Activated T-helper 17 cell treated with anti-CD3 and anti-CD28 coated beads, Interleukin-2, amount 50 U/mL, for 72 hours (primary cell): Measurements from ENCODE around the gene TXNRD3. TPM values are rescaled to one million over a fixed set of nuclear protein-coding genes. Genes with fewer than 3 reads are reported as not detected.
"Not testable (repeated sequence)": the region's sequence is repeated elsewhere in the genome, so short reads cannot be mapped to it uniquely, and the experiment has no call there.

Experiments used
- ATAC-seq: fragments of 150-1000 bp; cut with Tn5 transposase; replicated peaks from 2 replicates; pipeline ENCODE4 v1.10.0; 2021; ENCODE audit warnings: mild to moderate bottlenecking, moderate library complexity
- H3K27ac Mint-ChIP-seq: one replicate; pipeline ENCODE4 v1.8.0; 2022; ENCODE audit warnings: mixed read lengths
- H3K27me3 Mint-ChIP-seq: one replicate; pipeline ENCODE4 v1.8.0; 2022; ENCODE audit warnings: mixed read lengths
- H3K36me3 Mint-ChIP-seq: one replicate; pipeline ENCODE4 v1.8.0; 2022; ENCODE audit warnings: low read depth, mild to moderate bottlenecking, mixed read lengths
- H3K4me1 Mint-ChIP-seq: one replicate; pipeline ENCODE4 v1.8.0; 2022; ENCODE audit warnings: mixed read lengths
- H3K4me3 Mint-ChIP-seq: one replicate; pipeline ENCODE4 v1.8.0; 2022; ENCODE audit warnings: mild to moderate bottlenecking, mixed read lengths
- H3K9me3 Mint-ChIP-seq: one replicate; pipeline ENCODE4 v1.8.0; 2022; ENCODE audit warnings: mixed read lengths
- total RNA-seq, 2 donors: library from RNA; stranded (reverse); gene quantifications; one replicate each; pipeline ENCODE4 v1.2.3, GENCODE V29; 2022

TXNRD3 gene
- total RNA-seq, 2 donors from 2014 or later = 0.98 to 1.3 TPM

DNA sequence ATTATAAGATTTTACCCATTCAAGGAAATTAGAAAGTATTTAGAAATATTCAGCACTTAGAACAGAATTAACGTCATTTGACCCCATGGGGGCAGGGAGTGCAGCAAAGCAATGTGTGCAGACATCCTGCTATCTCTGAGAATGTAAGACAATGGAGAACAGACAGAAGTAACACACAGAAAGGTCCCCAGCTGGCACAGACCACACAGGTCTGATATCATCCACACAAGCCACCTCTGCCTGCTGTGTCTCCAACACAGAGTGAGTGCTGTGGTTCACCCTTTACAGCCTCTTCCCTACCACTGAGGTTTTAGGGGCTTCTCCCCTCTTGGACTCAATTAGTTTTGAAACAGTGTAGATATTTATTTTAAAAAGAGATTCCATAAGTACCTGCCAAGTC is 16.1 kb downstream of the TXNRD3 start:
- ATAC-seq = no peak
- peaks cover 8% of the 10 kb centered on the region for H3K27me3 Mint-ChIP-seq
- H3K4me1 Mint-ChIP-seq = no peaks in the 10 kb centered on the region
- no peak overlapping the region for H3K27ac Mint-ChIP-seq
- no peak overlapping the region for H3K4me3 Mint-ChIP-seq
- no peaks in the 10 kb centered on the region for H3K9me3 Mint-ChIP-seq
- peaks cover 13% of the 10 kb centered on the region for H3K36me3 Mint-ChIP-seq

DNA sequence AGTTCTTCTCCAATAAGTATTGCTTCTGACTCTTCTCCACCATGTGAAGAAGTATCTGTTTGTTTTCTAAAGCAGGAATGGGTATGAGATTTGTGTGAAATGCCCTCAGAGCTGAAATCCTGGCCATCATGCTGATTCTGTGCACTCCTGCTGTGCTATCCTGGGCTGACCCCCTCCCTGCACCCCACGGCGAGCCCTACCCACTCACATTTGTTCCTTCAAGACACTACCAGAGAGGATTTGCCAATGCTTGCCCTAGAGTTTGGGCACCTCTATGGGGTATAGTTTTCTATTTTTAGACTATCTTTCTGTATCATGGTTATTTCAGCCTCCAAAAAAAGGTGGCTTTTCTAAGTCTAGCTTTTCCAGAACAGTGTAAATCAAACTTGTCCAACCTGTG is 18.5 kb downstream of the TXNRD3 start:
- Mint-ChIP-seq H3K36me3 (no peaks in the 10 kb centered on the region), H3K9me3 (no peaks in the 10 kb centered on the region), H3K4me1 (no peaks in the 10 kb centered on the region), H3K4me3 (no peak overlapping the region), H3K27ac (no peak overlapping the region), H3K27me3 (peaks cover 7% of the 10 kb centered on the region)
- ATAC-seq = no peak

DNA sequence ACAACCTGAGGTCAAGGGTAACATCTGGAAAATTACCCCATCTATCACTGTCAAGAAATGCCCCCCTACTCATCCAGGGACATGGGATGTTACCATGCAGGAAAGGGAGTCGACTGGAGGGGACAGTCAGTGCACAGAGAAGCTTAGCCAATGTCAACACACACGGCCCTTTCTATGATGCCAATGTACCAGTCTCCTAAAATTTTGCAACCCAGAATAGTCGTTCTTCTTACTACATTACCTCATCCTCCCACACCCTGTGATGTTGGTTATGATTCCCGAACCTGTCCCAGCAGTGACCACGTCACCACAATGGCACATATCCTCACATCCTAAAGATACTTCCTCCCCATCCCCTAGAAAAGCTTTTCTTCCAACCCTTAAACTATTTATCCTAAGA is 20.1 kb downstream of the TXNRD3 start:
- Mint-ChIP-seq H3K27me3 (no peaks in the 10 kb centered on the region), H3K4me1 (no peaks in the 10 kb centered on the region), H3K36me3 (no peaks in the 10 kb centered on the region), H3K4me3 (no peak overlapping the region), H3K9me3 (no peaks in the 10 kb centered on the region), H3K27ac (no peak overlapping the region)
- ATAC-seq = no peak

DNA sequence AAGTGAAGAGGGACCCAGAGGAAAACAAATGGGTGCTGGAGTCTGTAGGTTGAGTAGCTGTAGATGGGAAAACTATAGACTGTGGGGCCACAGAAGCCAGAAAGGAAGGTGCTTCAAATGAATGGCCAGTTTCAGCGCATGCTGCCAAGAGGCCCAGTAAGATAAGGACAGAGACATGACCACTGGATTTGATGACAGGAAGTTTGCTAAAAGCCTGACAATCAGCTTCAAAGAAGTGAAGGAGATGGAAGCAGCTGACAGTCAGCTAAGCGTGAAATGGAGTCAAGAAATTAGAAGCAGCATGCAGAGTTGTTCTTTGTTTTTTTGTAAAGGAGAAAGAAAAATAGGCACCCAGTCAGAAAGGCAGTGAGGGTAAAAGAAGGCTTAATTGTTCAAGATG is 24.9 kb downstream of the TXNRD3 start:
- H3K4me1 Mint-ChIP-seq = no peaks in the 10 kb centered on the region
- peak overlapping the region; percentile 9 for H3K27ac Mint-ChIP-seq
- no peak overlapping the region for H3K4me3 Mint-ChIP-seq
- no peaks in the 10 kb centered on the region for H3K27me3 Mint-ChIP-seq
- no peaks in the 10 kb centered on the region for H3K36me3 Mint-ChIP-seq
- ATAC-seq = no peak
- no peaks in the 10 kb centered on the region for H3K9me3 Mint-ChIP-seq

DNA sequence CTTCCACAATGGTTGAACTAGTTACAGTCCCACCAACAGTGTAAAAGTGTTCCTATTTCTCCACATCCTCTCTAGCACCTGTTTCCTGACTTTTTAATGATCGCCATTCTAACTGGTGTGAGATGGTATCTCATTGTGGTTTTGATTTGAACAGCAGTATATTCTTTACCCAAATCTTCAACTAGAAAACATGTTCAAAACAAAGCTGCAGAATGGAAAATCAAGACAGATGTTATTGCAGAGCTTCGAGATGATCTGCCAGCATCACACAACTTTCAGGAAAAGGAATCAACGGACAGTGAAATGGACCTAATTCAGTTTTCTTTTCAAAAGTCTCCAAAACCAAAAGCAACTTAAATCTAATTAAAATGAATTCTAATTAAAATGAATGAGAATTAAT is 29.2 kb downstream of the TXNRD3 start:
- H3K36me3 Mint-ChIP-seq, H3K4me1 Mint-ChIP-seq, H3K27ac Mint-ChIP-seq, ATAC-seq, H3K9me3 Mint-ChIP-seq, H3K4me3 Mint-ChIP-seq, H3K27me3 Mint-ChIP-seq: not testable (repeated sequence)

DNA sequence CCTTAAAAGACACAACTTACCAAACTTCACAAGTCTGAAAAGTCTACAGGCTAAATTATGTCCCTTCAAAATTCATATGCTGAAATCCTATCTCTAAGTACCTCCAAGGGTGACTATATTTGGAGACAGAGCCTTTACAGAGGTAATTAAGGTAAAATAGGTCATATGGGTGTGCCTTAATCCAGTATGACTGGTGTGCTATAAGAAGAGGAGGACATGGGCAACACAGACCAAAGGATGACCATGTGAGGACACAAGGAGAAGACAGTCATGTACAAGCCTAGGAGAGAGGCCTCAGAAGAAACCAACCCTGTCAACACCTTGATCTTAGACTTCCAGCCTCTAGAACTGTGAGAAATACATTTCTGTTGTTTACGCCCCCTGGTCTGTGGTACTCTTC is 32.2 kb downstream of the TXNRD3 start:
- no peak for ATAC-seq
- H3K4me1 Mint-ChIP-seq = no peaks in the 10 kb centered on the region
- no peak overlapping the region for H3K27ac Mint-ChIP-seq
- no peaks in the 10 kb centered on the region for H3K9me3 Mint-ChIP-seq
- no peak overlapping the region for H3K4me3 Mint-ChIP-seq
- peaks cover 3% of the 10 kb centered on the region for H3K27me3 Mint-ChIP-seq
- no peaks in the 10 kb centered on the region for H3K36me3 Mint-ChIP-seq

DNA sequence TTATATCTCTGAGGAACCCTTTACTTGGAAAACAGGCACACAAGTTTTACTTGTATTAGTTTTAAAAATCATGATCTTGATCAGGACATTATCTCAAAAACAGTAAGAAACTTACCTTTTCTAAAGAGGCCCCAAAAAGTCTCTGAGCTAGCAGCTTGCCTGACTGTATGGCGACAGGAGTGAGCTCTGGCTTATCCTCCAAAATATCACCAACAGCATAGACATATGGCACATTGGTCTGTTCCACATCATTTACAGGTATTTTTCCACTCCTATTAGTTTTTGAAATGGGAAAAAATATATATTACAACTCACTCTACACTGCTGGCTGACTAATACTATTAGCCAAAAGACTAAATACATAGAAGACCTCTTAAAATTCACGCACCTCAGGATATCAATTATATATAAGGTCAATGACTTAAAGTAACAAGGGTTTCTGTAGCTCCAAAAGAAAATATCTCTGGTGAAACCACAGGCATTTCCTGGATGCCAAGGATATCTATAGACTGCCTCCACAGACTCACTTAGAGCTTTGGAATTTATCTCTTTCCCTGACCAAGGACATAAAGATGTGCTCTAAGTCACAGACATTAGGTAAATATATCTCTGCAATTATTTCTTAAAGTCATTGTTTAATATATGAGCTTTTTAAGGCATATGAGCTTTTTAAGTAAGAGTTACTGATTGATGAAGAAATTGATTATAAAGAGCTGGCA is 33.1 kb downstream of the TXNRD3 start:
- no peak overlapping the region for H3K4me3 Mint-ChIP-seq
- H3K27ac Mint-ChIP-seq = no peak overlapping the region
- no peak for ATAC-seq
- H3K36me3 Mint-ChIP-seq = no peaks in the 10 kb centered on the region
- H3K27me3 Mint-ChIP-seq = peaks cover 3% of the 10 kb centered on the region
- H3K9me3 Mint-ChIP-seq = no peaks in the 10 kb centered on the region
- H3K4me1 Mint-ChIP-seq = no peaks in the 10 kb centered on the region

DNA sequence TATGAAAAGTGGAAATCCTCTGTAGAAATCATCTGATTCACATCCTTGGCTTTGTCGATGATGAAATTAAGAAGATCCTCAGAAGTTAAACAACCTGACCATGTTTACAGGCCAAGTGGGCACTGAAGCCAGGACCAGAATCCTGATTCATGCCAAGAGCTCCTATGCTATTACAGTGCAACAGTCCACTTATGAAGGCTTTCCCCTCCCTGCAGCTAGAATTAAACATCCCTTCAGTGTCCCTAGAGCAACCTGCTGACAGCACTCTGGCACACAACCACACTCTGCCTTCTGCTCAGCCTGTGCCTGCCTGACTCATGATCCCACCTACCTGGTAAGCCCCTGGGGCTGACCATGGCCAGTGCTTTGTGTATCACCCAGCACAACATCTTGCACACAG is 33.8 kb downstream of the TXNRD3 start:
- no peak for ATAC-seq
- Mint-ChIP-seq H3K27ac (no peak overlapping the region), H3K27me3 (peaks cover 3% of the 10 kb centered on the region), H3K36me3 (no peaks in the 10 kb centered on the region), H3K9me3 (no peaks in the 10 kb centered on the region), H3K4me1 (no peaks in the 10 kb centered on the region), H3K4me3 (no peak overlapping the region)

DNA sequence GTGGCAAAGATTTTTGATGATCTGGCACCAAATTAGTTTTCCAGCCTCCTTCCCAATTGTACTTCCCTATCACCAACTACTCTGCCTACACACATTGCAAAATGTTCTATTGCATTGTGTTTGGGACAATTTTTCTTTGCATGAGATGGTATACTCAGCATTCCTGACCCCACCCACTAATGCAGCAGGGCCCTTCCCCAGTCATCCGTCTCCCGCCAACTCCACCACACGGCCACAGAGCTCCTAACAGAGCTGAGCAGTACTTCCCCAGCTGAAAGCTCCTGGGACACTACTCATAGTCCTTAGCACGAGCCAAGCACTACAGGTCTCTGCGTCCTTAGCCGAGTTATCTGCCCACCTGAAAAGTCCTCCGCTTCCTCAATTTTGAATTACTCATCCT is 34.2 kb downstream of the TXNRD3 start:
- H3K27me3 Mint-ChIP-seq = peaks cover 3% of the 10 kb centered on the region

DNA sequence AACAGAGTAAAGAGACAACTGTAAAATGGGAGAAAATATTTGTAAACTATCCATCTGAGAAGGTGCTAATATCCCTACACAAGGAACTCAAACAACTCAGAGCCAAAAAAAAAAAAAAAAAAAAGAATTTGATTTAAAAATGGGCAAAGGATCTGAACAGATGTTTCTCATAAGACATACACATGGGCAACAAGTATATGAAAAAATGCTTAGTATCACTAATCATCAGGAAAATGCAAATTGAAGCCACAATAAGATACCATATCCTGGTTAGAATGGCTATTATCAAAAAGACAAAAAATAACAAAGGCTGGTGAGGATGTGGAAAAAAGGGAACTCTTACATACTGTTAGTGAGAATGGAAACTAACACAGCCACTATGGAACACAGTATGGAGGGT is 36.2 kb downstream of the TXNRD3 start:
- no peak for ATAC-seq
- H3K4me1 Mint-ChIP-seq = no peaks in the 10 kb centered on the region
- no peak overlapping the region for H3K27ac Mint-ChIP-seq
- peaks cover 3% of the 10 kb centered on the region for H3K27me3 Mint-ChIP-seq
- no peak overlapping the region for H3K4me3 Mint-ChIP-seq
- no peaks in the 10 kb centered on the region for H3K36me3 Mint-ChIP-seq
- no peaks in the 10 kb centered on the region for H3K9me3 Mint-ChIP-seq

More for the DNA sequence above, 34.2 kb downstream of the TXNRD3 start:
- Mint-ChIP-seq H3K36me3 (no peaks in the 10 kb centered on the region), H3K4me3 (no peak overlapping the region), H3K27ac (no peak overlapping the region), H3K9me3 (no peaks in the 10 kb centered on the region), H3K4me1 (no peaks in the 10 kb centered on the region)
- ATAC-seq = no peak

DNA sequence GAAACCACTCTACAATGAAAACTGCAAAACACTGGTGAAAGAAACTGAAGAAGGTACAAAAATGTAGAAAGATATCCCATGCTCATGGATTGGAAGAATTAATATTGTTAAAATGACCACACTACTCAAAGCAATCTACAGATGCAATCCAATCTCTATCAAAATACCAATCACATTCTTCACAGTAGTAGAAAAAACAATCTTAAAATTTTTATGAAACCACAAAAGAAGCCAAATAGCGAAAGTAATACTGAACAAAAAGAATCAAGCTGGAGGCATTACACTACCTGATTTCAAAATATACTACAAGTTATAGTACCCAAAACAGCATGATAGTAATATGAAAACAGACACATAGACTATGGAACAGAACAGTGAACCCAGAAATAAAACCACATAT is 36.9 kb downstream of the TXNRD3 start:
- no peaks in the 10 kb centered on the region for H3K4me1 Mint-ChIP-seq
- no peak overlapping the region for H3K4me3 Mint-ChIP-seq
- H3K36me3 Mint-ChIP-seq = no peaks in the 10 kb centered on the region
- H3K27me3 Mint-ChIP-seq = peaks cover 3% of the 10 kb centered on the region
- no peak overlapping the region for H3K27ac Mint-ChIP-seq
- no peak for ATAC-seq
- H3K9me3 Mint-ChIP-seq = no peaks in the 10 kb centered on the region

DNA sequence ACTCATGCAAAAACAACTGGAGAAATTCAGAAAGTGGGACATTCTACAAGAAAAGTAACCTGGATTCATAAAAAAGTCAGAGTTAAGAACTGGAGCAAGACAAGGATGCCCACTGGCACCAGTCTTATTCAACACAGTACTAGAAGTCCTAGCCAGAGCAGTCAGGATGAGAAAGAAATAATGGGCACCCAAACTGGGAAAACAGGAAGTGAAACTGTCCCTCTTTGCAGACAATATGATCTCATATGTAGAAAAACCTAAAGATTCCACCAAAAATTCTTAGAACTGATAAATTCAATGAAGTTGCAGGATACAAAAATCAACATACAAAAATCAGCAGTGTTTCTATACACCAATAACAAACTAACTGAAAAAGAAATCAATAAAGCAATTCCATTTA is 37.4 kb downstream of the TXNRD3 start:
- Mint-ChIP-seq H3K9me3 (no peaks in the 10 kb centered on the region), H3K4me3 (no peak overlapping the region), H3K4me1 (no peaks in the 10 kb centered on the region), H3K36me3 (no peaks in the 10 kb centered on the region), H3K27me3 (peaks cover 3% of the 10 kb centered on the region), H3K27ac (no peak overlapping the region)
- ATAC-seq = no peak

DNA sequence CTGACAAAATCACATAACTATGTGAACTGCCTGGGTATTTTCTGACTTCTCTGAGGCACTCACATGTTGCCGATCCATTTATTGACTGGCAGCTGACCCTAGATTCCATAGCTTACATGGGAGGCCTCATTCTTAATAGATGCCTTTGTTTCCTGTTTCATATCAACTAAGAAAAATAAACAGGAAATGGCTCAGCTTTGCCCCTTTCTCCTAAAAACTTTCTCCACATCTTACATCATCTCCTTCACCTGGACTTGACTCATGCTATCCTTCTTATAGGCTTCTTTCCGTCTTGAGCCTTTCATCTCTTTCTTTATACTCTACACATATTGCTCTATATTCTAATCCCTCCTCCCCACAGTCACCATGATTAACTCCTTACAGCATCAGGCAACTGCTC is 38.0 kb downstream of the TXNRD3 start:
- H3K4me1 Mint-ChIP-seq = no peaks in the 10 kb centered on the region
- ATAC-seq = no peak
- peaks cover 3% of the 10 kb centered on the region for H3K27me3 Mint-ChIP-seq
- H3K27ac Mint-ChIP-seq = no peak overlapping the region
- no peak overlapping the region for H3K4me3 Mint-ChIP-seq
- H3K36me3 Mint-ChIP-seq = no peaks in the 10 kb centered on the region
- H3K9me3 Mint-ChIP-seq = no peaks in the 10 kb centered on the region

DNA sequence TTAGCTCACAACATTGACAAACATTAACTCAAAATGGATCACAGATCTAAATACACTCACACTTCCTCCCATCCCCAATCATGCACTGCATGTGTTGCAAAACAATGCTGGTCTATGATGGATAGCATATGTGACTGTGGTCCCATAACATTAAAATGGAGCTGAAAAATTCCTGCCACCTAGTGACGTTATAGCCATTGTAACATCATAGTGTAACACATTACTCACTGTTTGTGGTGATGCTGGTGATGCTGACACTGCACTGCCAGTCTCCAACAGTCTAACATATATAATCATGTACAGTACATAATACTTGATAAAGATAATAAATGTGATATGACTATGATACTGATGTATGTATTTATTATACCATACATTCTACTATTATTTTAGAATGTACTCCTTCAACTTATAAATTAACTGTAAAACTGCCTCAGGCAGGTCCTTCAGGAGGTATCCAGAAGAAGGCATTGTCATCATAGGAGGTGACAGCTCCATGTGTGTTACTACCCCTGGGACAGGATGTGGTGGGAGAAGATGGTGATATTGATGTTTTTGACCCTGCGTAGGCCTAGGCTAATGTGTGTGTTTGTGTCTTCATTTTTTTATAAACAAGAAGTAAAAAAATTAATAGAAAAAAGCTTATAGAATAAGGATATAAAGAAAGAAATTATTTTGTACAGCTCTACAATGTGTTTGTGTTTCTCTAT is 41.3 kb downstream of the TXNRD3 start:
- H3K4me1 Mint-ChIP-seq = no peaks in the 10 kb centered on the region
- H3K27me3 Mint-ChIP-seq = peaks cover 3% of the 10 kb centered on the region
- H3K9me3 Mint-ChIP-seq = no peaks in the 10 kb centered on the region
- H3K36me3 Mint-ChIP-seq = no peaks in the 10 kb centered on the region
- peak; percentile 40 for ATAC-seq
- no peak overlapping the region for H3K4me3 Mint-ChIP-seq
- H3K27ac Mint-ChIP-seq = no peak overlapping the region

DNA sequence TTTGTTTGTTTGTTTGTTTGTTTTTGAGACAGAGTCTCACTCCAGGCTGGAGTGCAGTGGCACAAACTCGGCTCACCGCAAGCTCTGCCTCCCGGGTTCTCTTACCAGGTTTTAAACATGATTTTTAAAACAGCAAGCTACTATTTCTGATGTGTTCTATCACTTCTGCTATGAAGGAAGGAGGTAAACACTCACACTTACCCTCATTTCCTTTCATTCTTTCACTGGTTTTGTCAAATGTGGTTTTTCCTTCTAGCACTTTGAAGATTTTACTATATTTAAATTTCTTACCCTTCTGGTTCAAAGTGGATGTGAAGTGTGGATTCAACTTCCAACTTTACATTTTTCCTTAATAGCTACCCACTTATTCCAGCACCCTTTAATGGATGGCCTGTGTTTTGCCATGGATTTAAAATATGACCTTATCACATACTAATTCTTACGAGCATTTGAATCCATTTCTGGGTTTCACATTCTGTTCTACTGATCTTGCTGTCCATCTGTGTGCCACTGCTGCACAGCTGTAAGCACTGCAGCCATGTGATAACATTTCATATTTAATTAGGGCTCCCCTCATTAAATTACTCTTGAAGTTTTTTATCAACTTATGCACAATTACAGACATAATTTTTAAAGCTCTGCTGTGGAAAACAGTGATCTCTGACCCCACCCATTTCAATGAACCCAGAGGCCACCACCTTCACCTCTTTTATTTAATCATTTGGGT is 42.3 kb downstream of the TXNRD3 start:
- H3K27ac Mint-ChIP-seq = no peak overlapping the region
- H3K4me3 Mint-ChIP-seq = no peak overlapping the region
- no peak for ATAC-seq
- H3K36me3 Mint-ChIP-seq = no peaks in the 10 kb centered on the region
- H3K4me1 Mint-ChIP-seq = no peaks in the 10 kb centered on the region
- H3K9me3 Mint-ChIP-seq = no peaks in the 10 kb centered on the region
- H3K27me3 Mint-ChIP-seq = peaks cover 3% of the 10 kb centered on the region
